ENCODE results near the gene CELSR1.

Gene CELSR1

DNA sequence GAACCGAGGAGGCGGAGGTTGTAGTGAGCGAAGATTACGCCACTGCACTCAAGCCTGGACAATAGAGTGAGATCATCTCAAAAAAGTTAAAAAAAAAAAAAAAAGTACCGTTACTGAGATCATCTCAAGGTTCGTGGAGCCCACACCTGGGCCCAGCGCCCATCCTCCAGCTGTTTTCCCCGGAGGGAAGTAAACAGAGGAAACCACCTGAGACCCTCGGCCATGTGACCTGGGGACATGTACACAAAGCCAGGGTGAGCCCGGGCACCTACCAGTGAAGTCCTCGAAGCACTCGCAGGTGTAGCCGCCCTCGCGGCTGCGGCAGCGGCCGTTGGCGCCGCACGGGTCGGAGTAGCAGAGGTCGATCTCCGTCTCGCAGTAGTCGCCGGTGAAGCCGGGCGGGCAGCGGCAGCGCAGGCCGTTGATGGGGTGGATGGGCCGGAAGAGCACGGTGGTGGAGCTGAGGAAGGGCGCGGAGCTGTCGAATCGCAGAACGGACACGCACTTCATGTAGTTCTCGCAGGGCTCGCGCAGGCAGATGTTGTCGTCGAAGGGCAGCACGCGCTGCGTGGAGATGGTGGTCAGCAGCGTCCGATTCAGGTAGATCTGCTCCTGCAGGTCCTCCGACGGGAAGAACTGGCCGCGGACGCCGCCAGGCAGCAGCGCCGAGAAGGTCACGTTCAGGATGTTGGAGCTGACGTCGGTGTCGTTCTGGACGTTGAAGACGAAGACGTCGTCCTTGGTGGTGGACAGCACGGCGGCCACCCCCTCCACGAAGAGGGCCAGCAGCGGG, 73.8 kb downstream of the CELSR1 start:
- DNase-seq (ENCODE audit: low read depth in 2 of 2): no peak

DNA sequence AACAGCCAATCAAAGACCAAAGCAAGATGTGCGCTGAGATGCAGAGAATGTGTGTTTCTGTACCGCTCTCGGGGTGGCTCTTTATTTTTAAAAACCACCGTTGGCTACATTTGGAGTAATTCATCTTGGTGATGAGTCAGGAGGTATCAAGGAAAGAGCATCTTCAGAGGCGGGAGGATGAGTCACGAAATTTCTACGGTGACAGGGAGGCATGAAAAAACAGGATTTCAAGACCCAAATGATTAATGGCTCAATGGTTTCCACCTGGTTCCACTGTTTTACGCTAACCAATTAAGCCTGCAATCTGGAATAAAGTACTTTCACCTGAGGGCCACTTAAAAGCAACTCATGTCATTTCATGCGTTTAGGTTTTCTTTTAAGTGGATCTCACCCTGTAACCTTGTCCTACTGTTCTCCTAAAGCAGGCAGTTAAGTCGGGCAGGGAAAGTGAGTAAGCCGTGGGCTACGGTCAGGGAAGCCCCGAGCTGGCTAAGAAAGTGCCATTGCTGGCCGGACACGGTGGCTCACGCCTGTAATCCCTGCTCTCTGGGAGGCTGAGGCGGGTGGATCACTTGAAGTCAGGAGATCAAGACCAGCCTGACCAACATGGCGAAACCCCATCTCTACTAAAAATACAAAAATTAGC, 74.6 kb downstream of the CELSR1 start:
- no peak for DNase-seq (ENCODE audit: low read depth in 2 of 2)

DNA sequence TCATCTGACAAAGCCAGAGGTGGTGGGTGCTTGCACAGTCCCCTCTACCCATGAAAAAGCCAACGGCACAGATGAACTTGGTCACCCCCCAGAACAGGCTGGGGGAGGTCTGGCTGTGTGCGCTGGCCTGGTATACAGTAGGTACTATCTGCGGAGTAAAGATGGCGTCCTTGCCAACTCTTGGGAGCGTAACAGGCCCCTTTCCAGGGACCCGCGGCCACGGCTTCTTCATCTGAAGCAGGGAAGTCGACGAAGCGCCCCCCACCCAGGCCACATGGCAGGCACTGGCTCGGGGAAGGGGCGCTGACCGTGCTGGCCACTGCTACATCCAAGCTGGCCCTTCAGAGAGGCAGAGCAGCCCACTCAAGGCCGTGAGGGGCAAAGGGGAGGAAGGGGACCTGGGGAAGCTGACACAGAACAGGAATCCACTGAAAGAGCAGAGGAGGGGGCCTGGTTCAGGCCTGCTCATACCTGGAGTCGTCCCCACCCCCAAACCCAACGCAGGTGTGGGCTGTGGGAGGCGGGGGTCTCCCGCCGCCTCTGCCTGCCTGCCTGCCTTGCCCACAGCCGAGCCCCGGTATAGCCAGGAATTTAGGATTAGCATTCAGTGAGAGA, 75.7 kb downstream of the CELSR1 start:
- no peak for DNase-seq (ENCODE audit: low read depth in 2 of 2)

DNA sequence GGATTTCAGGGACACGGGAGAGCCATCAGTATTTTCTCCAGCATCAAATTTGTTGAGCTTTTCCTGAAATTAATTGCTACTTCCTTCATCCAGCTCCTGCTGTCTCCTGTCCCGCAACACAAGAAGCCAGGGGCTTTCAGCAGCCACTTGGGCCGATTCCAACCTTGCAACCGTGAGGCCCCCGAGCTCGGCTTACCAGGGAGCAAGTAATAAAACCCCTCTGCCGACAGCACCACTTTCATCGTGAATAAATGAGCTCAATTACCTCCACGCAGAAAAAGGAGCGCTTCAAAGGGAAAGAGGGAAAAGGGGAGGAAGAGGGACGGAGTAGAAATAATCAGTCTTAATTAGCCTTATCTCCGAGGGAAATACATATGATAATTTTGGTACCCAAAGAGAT, 76.6 kb downstream of the CELSR1 start:
- DNase-seq (ENCODE audit: low read depth in 2 of 2): no peak

DNA sequence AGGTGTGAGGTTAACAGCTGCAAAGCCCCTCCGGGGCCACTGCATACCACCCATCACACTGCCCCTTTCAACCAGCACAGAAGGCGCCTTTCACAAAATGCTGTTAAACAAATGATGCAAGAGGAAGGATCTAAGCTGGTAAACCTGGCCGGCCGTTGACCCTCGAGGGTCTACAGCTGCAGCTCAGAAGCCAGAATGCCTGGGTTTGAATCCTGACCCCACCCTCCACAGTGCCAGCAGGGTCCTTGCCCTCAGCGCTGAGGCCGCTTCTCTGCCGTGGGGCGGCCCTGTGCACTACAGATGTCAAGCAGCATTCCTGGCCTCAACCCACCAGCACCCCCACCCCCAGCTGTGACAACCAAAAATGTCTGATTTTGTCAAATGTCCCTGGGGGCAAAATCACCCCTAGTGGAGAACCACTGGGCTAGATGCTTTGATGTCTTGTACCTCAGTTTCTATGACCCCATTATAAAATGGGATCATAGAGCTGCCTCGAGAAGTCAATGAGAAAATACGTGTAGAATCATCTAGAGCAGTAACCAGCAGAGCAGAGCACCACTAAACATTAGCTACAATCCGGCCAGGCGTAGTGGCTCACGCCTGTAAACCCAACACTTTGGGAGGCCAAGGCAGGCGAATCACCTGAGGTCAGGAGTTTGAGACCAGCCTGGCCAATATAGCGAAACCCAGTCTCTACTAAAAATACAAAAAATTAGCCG, 77.9 kb downstream of the CELSR1 start:
- DNase-seq (ENCODE audit: low read depth in 2 of 2): no peak

DNA sequence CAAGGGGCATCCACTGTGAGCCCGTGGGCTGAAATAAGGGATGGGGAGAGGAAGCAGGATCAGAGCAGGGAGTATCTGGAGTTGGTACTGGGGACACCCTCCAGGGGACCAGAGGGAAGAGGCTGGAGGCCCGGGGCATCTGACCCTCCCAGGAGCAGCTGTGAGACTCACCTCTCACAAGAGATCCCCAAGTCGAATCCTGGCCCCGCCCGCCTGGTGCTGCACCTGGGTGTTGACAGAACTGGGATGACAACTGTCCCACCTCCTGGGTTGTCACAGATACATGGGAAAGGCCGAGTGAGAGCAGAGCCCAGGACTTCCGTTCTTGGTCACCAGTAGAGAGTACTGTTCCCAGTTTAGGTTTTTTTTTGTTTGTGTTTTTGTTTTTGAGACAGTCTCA, 78.9 kb downstream of the CELSR1 start:
- no peak for DNase-seq (ENCODE audit: low read depth in 2 of 2)

- DNase-seq (ENCODE audit: low read depth in 2 of 2): no peak
Measured at GRCh38 chr22:46457502-46458488, 79.6 kb downstream of the CELSR1 start.

DNA sequence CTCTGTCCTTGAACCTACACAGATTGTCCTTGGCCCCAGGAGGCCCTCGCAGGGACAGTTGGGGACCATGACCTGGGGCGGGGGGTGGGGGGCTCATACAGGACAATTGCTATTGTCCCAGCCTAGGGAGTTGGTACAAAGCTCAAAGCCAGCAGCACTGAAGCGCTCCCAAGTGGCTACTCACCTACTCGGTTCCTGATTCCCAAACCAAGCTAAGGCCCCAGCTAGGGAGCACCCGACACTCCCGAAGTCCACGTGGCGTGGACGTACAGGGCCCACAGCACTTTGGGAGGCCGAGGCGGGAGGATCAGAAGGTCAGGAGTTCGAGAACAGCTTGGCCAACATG, 80.6 kb downstream of the CELSR1 start:
- DNase-seq (ENCODE audit: low read depth in 2 of 2): no peak

DNA sequence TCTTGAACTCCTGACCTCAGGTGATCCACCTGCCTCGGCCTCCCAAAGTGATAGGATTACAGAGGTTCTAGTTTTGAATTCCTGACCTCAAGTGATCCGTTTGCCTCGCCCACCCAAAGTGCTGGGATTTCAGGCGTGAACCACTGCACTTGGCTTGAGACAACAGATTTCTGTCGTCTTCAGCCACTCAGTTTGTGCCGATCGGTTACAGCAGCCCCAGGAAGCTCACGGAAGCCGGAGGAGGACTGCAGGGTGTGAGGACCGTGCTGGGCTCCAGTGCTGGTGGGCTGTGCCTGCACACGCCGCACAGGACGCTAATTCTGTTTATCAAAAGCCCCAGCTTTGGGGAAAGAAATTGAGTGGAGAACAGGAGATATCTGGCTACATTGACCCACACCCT, 82.0 kb downstream of the CELSR1 start:
- no peak for DNase-seq (ENCODE audit: low read depth in 2 of 2)

DNA sequence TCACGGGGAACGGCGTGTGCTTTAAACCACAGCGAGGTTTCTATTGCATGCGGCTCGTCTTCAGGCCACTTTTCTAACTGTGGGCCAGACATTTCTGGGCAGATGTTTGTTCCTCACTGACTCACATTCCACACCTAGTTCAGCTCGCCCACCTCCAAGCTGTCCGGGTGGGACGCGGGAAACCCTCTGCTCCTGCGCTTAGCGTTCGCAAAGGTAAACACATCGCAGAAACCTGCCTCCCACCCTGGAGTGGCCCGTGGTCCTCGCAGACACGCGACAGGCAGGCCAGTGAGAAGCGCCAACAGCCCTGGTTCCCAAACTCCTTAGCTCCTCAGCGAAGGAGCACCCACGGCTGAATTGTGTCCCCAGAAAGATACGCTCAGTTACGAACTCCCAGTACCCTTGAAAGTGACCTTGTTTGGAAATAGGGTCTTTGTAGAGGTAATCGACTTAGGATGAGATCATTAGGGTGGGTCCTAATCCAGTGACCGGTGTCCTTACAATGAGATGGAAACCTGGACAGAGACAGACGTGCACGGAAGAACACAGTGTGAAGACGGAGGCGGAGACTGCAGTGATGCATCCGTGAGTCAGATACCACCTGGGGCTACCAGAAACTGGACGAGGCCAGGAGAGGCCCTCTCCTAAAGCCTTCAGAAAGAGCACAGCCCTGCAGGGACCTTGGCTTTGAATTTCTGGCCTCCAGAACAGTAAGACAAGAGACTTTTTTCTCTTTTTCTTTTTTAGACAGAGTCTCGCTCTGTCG, 82.7 kb downstream of the CELSR1 start:
- no peak for DNase-seq (ENCODE audit: low read depth in 2 of 2)

DNA sequence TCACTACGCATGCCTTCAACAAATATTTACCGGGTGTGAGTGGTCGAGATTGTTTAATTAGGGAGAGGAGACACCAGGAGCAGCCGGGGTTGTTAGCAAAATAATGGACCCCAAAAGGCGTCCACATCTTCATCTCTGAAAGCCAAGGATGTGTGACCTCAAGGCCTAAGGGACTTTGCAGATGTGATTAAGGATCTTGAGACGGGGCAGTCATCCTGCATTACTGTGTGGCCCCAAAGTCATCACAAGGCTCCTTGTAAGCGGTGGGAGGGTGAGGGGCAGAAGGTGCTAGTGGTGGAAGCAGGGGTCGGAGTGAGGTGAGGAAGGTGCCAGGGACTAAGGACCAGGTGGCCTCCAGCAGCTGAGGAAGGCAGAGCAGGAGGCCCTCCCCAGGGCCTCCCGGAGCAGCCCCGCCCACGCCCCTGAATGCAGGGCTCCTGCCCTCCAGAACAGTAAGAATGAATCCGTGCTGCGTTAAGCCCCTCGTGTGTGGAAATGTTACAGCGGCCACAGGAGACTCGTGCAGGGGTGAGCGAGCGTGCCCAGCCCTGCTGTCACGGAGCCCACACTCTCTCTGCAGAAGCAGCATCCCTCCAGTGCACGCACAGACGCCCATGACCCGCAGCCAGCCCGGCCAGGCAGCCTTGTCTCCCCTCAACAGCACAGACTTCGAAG, 83.5 kb downstream of the CELSR1 start:
- DNase-seq (ENCODE audit: low read depth in 2 of 2): no peak

- no peak for DNase-seq (ENCODE audit: low read depth in 2 of 2)
Measured at GRCh38 chr22:46453006-46453828, 84.2 kb downstream of the CELSR1 start.

DNA sequence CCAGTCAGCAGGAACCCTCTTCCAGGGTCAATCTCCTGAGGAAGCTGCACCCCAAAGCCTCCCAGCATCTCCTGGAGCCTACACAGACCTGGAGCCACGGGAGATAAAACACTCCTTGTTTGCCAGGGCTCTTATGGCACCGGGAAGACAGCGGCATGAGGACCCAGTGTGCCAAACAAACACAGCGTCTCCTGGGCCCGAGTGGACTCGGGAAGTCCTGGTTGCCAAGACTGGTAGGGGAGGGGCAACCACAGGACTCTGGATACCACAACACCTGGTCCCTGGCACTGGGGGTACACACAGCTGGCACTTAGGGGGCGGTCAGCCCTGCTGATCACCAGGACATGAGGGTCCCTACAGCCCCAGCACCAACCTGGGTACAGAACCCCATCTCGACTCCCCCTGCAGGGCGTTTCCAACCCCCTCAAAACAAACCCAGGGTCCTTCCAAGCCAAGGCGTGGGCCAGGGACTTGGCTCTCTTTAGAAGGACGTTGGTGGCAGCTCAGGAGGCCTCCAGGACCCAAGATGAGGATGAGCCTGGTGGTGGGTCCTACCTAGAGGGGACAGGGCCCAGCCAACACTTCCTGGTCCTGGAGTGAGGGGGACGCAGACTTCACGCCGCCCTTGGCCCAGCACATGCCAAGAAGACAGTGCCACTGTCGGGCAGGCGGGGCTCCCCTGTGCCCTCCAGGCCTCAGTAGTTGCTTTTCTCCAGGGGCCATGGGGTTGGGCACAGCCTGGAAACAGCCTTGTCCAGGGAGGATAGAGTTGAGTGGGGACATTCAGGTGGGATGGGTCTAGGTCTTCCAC, 85.0 kb downstream of the CELSR1 start:
- no peak for DNase-seq (ENCODE audit: low read depth in 2 of 2)

DNA sequence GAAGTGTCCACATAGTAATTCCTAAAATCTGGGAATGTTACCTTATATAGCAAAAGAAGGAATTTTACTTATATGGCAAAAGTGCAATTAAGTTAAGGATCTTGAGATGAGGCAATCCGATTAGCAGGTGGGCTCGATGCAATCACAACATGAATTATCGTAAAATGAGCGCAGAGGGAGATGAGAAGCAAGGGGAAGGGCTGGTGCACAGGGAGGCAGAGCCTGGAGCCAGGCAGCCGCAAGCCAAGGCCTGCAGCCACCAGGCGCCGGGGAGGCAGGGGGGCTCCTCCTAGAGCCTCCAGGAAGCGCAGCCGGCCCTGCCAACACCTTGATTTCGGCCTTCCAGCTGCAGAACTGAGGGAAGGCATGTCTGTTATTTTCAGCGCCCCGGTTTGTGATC, 85.7 kb downstream of the CELSR1 start:
- DNase-seq (ENCODE audit: low read depth in 2 of 2): no peak

DNA sequence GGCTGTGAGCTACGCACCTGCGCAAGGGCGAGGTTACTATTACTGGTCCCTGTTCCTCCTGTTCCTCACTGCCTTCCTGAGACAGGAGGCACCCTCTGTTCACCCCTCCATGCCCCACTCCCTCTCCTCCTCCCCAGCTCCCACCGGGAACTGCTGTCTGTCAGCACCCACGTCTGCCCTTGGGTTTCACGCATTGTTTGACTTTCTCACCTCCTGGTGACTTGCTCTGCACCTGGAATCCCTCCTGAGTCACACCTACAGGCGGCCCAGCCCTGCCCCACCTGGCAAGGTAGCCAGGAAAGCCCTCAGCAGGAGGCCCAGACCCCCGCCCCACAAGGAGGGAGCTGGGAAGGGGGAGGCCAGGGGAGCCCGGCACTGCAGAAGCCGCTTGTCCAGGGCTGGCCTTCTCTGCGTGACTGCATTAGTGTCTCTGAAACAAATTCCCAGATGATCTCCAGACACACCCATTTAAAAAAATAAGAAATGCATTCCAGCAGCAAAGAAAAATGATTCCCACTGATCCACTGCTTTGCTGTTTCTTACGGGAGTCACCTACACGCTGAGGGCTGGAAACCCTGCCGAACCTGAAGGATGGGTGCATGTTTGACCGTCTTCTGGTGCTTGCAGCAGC, 86.4 kb downstream of the CELSR1 start:
- no peak for DNase-seq (ENCODE audit: low read depth in 2 of 2)

DNA sequence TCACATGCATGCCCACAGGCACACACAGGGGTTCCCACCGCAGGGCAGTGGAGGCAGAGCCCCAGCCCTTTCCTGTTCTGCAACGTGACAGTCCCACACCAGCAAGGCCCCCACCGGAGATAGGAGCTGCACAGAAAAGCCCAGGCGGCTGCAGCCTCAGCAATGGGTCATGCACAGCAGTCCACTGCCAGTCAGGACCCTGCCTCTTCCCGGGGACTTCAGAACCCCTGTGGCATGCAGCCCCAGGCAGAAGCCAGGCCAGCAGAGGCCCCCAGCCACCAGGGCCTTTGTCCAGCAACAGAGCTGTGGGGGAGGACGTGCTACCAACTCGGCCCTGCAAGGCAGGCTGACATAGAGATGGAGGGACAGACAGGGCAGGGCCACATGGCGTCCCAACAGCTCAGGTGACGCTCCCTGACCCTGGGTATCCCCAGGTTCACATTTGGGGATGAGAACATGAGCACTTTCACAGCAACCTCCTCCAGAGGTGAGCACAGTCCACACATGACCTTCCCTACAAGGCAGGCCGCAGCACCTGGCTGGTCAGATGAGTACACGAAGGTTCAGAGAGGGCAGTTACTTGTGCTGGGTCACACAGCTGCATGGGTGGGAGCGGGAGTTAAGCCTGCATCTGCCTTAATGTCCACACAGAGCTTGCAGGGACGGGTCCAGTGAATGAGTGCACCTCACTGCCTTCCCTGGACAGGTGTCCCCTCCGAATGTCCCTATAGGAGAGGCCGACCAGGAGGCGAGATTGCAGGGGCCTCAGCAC, 87.3 kb downstream of the CELSR1 start:
- DNase-seq (ENCODE audit: low read depth in 2 of 2): no peak

DNA sequence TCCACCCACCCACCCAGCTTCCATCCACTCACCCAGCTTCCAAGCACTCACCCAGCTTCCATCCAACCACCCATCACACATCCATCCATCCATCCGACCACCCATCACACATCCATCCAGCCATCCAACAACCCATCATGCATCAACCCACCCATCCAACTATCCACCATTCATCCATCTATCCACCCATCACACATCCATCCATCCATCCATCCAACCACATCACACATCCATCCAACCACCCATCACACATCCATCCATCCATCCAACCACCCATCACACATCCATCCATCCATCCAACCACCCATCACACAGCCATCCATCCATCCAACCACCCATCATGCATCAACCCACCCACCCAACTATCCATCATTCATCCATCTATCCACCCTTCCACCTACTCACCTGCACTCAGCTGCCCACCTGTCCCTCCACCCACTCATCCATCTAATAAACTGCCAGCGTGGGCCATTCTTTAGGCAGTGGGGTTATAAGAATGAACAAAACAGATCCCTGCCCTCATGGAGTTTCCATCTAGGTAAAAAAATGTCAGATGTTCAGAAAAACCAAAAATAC, 88.2 kb downstream of the CELSR1 start:
- no peak for DNase-seq (ENCODE audit: low read depth in 2 of 2)
